ENCODE data around the gene MYO9B. TPM values are rescaled to one million over a fixed set of nuclear protein-coding genes. Genes with fewer than 3 reads are reported as not detected.

The MYO9B gene
- total RNA-seq, 1 donor from 2014 or later: 15.5 TPM

- FAIRE-seq: no peak
- H3K27me3 ChIP-seq (ENCODE audit: control insufficient read depth, insufficient read depth, low read length): no peaks in the 10 kb centered on the region
- H3K4me3 ChIP-seq (ENCODE audit: low read depth, low read length): no peak overlapping the region
- peaks cover 3% of the 10 kb centered on the region for H3K36me3 ChIP-seq (ENCODE audit: control insufficient read depth, insufficient read depth, low read length)
- no peak for DNase-seq (ENCODE audit: low read depth)
- no peak for TF ChIP-seq CTCF (IDR thresholded peaks at IDR 0.05; ENCODE audit: insufficient read depth, low read length, severe bottlenecking)
Measured at GRCh38 chr19:17125062-17125727, 49.6 kb downstream of the MYO9B start.

GRCh38 chr19:17125728-17126677, 50.4 kb downstream of the MYO9B start:
- FAIRE-seq: no peak

GRCh38 chr19:17127671-17128070, 52.1 kb downstream of the MYO9B start:
- TF ChIP-seq CTCF (IDR thresholded peaks at IDR 0.05; ENCODE audit: insufficient read depth, low read length, severe bottlenecking): no peak
- H3K4me3 ChIP-seq (ENCODE audit: low read depth, low read length): no peak overlapping the region
- DNase-seq (ENCODE audit: low read depth) (no peak), FAIRE-seq (no peak)
- no peaks in the 10 kb centered on the region for H3K27me3 ChIP-seq (ENCODE audit: control insufficient read depth, insufficient read depth, low read length)
- H3K36me3 ChIP-seq (ENCODE audit: control insufficient read depth, insufficient read depth, low read length): peaks cover 1% of the 10 kb centered on the region

More at GRCh38 chr19:17125728-17126677, 50.4 kb downstream of the MYO9B start:
- no peak for DNase-seq (ENCODE audit: low read depth)
- Histone ChIP-seq H3K36me3 (ENCODE audit: control insufficient read depth, insufficient read depth, low read length) (peaks cover 1% of the 10 kb centered on the region), H3K4me3 (ENCODE audit: low read depth, low read length) (no peak overlapping the region), H3K27me3 (ENCODE audit: control insufficient read depth, insufficient read depth, low read length) (no peaks in the 10 kb centered on the region)
- TF ChIP-seq CTCF (IDR thresholded peaks at IDR 0.05; ENCODE audit: insufficient read depth, low read length, severe bottlenecking): no peak

- FAIRE-seq: no peak
- DNase-seq (ENCODE audit: low read depth): no peak
- H3K36me3 ChIP-seq (ENCODE audit: control insufficient read depth, insufficient read depth, low read length): peaks cover 1% of the 10 kb centered on the region
Measured at GRCh38 chr19:17128403-17128802, 52.8 kb downstream of the MYO9B start.

GRCh38 chr19:17128820-17129219, 53.2 kb downstream of the MYO9B start:
- TF ChIP-seq CTCF (IDR thresholded peaks at IDR 0.05; ENCODE audit: insufficient read depth, low read length, severe bottlenecking): no peak
- FAIRE-seq (no peak), DNase-seq (ENCODE audit: low read depth) (no peak)
- Histone ChIP-seq H3K27me3 (ENCODE audit: control insufficient read depth, insufficient read depth, low read length) (no peaks in the 10 kb centered on the region), H3K36me3 (ENCODE audit: control insufficient read depth, insufficient read depth, low read length) (peaks cover 1% of the 10 kb centered on the region), H3K4me3 (ENCODE audit: low read depth, low read length) (no peak overlapping the region)

More at GRCh38 chr19:17128403-17128802, 52.8 kb downstream of the MYO9B start:
- H3K27me3 ChIP-seq (ENCODE audit: control insufficient read depth, insufficient read depth, low read length): no peaks in the 10 kb centered on the region
- TF ChIP-seq CTCF (IDR thresholded peaks at IDR 0.05; ENCODE audit: insufficient read depth, low read length, severe bottlenecking): no peak
- H3K4me3 ChIP-seq (ENCODE audit: low read depth, low read length): no peak overlapping the region
